ENCODE data around the gene ARHGAP35.
A peak's percentile ranks its signal among the peaks of the same experiment; 100 is the strongest.
"Not testable (repeated sequence)": the region's sequence is repeated elsewhere in the genome, so short reads cannot be mapped to it uniquely, and the experiment has no call there.

ARHGAP35 gene

DNA sequence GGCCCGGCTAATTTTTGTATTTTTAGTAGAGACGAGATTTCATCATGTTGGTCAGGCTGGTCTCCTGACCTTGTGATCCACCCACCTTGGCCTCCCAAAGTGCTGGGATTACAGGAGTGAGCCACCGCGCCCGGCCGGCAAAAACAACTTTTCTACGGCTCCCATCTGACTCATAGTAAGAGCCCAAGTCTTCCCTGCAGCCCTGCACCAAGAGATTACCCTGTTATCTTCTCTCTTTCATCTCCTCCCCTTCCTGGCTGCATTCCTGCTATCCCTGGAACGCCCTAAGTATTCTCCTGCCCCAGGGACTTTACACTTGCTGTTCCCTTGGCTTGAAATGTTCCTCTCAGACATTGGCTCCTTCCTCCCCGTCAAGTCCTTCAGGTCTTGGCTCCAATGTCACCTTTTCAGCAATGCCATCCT is 16.7 kb upstream of the ARHGAP35 start:
- DNase-seq (ENCODE audit: low read depth): no peak

DNA sequence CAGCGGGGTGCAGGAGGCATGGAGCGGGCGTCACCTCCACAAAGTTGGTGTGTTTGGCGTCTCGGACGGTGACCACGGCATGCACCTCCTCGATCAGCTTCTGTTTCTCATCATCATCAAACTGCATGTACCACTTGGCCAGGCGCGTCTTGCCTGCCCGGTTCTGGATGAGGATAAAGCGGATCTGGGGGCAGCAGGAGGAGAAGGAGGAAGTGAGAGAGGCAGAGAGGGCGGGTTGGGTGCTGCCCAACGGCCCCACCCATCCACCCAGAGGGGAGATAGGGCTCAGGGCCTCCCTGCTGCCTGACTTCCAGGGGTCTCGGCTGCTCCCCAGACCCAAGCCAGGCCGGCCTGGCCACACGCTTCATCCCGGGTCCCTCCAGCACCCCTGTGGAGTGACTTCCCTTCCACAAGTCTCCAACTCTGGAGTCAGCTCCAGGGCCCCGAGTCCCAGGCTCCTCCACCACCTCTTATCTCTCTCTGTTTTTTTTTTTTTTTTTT is 14.8 kb upstream of the ARHGAP35 start:
- DNase-seq (ENCODE audit: low read depth): no peak

DNA sequence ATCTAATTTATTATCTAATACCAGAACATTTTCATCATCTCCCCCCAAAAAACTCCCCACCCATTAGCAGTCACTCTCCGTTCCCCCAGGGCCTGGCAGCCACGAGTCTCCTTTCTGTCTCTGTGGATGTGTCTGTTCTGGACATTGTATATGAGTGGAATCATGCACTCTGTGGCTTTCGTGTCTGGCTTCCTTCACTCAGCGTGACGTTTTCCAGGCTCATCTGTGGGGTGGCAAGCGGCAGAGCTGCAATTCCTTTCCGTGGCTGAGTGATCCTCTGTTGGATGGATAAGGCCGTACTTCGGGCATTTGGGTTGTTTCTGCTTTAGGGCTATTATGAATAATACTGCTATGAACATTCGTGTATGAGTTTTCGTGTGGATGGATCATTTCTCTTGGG is 13.3 kb upstream of the ARHGAP35 start:
- DNase-seq (ENCODE audit: low read depth): no peak

- no peak for DNase-seq (ENCODE audit: low read depth)
These were observed 12.4 kb upstream of the ARHGAP35 start for GRCh38 chr19:46848389-46848788.

DNA sequence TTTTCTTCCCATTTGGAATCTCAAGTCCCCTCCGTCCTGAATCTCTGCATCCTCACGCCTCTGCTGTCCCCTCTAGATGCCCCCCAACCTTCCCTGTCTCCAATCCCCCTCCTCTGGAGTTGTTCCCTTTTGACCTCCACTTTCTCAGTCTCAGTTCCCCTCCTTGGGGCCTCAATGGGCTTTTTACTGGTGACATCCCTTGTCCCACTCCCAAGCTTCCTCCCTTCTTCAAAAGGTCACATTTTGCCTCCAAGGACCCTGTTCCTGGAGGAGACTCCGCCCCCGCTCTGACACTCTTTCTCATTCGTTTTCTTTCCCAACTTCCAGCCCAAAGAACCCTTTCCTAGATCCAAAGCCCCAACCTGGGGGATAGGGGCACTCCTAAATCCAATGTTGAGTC is 11.2 kb upstream of the ARHGAP35 start:
- DNase-seq (ENCODE audit: low read depth): no peak

DNA sequence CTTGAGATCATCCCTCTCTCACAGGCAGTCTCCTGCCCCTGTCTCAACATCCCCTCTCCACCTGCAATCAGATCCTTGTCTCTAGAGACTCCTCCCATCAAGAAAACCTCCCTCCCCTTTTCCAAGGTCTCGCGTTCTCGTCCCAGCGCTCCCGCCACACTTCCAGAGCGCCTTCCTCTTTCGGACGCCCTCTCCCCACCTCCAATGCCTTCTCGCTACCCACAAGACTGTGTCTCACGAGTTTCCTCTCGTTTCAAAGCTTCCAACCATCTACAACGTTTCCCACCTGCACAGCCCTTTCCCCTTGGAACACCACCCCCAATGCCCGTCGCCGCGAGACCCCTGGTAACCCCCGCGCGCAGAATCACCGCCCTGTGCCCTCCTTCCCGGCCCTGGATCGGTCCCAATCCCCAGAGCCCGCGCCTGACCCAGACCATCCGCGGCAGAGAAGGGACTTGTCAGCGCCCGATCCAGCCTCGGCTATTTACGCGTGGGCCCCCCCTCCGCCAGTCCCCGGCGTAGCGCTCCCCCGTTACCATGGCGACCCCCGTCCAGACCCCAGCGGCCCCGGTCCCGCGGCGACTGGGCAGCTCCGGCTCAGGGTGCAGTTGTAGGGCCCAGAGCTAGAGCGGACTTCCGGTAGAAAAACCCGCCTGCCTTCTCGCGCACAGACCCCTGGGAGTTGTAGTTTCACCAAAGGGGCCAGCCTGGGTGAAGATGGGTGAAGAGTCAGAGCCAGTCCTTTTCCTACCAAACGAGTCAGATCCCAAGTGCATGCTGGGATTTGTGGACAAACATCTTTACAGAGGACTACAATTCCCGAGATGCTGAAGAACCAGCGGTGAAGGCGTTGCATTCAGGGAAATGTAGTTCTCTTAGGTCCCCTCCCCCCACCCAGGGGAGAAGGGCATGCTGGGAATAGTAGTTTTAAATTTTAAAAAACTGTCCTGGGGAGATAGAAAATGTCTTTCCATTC is 10.3 kb upstream of the ARHGAP35 start, which contains the start of gene AP2S1:
Gene AP2S1 (minus strand): TSS at position 619 of the 976 bp plus-strand sequence. CDS start 80 bp downstream, at position 539.
- DNase-seq (ENCODE audit: low read depth): peak; percentile 83

DNA sequence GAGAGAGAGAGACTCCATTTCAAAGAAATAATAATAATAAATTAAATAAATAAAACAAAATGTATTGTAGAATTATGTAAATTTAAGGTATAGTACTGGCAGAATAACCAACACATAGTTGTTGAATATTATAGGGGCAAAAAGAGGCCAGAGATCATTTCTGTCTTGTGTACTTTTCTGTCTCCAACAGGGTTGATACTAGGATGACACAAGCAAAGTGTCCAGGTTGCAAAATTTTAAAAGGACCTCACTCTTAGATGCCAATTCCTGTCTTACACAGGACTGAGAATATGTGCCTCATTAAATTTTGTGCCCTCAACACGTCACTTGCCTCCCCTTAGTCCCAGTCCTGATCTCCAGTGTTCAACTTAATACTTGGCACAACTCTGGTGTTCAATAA is 8.0 kb upstream of the ARHGAP35 start:
- no peak for DNase-seq (ENCODE audit: low read depth)

DNA sequence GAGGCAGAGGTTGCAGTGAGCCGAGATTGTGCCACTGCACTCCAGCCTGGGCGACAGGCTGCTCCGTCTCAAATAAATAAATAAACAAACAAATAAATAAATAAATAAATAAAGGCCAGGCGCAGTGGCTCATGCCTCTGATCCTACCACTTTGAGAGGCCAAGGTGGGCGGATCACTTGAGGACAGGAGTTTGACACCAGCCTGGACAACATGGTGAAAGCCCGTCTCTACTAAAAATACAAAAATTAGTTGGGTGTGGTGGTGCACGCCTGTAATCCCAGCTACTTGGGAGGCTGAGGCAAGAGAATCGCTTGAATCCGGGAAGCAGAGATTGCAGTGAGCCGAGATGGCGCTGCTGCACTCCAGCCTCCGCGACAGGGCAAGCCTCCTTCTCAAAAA is 6.1 kb upstream of the ARHGAP35 start:
- DNase-seq (ENCODE audit: low read depth): not testable (repeated sequence)

DNA sequence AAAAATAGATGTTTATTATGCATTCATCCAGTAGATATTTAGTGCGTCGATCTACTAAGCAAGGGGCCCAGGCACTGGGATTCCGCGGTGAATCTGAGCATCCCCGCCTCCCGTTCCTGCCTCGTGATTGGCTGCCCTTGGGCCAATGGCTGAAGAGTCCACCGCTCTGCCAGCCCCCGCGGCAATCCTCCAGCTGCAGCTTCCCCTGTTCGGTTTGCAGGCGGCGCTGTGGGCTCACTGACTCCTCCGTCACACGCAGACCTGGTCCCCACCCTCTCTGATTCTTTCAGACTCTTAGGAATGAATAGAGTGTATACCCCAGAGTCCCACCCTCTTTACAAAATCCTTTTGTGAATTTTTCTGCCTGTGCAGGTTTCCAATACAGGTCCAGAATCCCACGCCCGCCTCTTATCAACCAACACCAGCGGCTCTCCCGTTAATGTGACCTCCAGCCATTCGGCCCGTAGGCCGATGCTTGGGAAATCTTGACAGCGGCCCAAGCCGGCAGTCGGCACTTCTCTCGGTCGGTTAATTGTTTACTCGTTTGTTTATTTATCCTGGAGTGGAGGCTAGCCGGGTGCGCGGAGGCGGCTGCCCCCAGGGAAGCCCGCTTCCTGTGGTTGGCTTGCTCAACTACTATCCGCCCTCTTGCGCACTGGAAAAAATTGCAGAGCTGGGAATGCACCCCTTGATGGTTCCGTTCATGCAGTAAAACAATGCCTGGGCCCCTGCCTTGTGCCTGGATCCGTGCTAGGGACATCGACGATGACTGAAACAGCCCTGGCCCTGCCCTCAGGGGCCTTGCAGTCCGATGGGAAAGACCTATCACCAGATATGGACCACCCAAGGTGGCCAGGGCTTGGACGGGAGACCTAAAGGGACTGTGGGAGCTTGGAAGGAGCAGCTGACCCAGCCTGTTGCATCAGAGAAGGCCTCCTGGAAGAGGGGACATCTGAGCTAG is 4.5 kb upstream of the ARHGAP35 start:
- DNase-seq (ENCODE audit: low read depth): peak; percentile 89

- DNase-seq (ENCODE audit: low read depth): no peak
These were observed 1.1 kb upstream of the ARHGAP35 start for GRCh38 chr19:46859637-46860124.

DNA sequence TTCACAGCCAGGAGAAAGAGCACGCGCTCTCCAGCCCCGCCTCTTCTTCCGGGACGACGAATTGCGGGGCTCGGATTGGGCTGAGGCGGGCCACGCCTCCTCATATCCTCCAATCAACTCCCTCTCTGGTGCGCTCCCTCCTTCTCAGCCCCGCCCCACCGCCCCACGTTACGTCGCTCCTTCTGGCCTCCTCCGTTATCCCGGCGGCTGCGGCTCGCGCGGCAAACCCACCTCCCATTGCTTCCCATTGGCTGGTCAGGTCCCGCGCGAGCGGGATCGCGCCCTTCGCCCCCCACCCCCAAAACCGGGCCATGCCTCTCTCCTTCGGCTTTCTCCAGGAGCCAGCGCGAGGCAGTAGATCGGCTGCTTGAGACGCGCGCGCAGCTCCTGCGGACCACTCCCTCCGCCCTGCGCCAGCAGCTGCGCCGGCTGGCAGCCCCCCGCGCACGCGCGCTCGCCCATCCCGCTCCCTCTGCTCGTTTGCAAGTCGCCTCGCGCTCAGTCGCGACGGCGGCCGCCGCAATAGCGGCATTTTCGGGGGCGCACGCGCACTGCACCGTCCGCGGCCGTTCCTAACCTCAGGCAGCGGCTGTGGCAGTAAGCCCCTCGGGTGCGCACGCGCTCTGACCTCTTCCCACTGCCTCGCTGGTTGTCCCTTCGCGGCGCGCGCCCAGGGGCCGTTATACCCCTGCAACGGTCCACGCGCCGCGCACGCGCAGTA is 512 bp upstream of the ARHGAP35 start:
- DNase-seq (ENCODE audit: low read depth): peak; percentile 88

DNA sequence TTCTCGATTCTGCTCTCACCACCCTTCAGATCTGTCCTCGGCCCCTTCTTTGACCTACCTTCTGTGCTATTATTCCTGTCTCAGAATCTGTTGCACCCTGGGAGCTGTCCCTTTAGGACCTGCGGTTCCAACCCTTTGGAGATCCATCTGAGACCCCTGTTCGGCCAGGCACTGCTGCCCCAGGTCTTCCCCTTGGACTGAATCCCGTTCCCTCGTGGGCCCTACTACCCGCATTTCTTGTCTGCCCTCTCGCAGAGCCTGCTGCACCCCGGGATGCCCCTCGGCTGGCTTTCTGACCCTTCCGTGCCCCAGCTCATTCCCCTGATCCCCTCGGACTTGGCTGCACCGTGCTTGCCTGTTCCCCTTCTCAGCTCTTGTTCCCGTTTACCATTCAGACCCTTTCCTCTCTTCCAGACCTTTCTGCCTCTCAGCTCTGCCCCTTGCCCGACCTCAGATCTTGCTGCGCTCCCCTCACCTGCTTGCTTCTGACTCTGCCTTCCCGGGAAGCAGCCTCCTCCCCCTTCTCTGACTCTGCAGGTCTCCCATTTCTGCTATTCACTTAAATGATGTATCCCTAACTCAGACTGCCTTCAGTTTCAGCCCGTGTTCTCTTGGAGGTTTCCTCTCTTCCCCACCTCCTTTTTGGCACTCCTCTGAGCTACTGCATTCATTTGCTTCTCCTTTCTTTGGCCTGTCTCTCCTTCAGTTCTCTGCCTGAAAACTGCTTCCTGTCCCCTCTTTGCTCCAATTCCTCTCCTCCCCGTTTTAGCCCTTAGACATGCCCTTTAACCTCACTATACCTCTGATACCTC is 1.1 kb downstream of the ARHGAP35 start:
- DNase-seq (ENCODE audit: low read depth): no peak

GRCh38 chr19:46862503-46862834 is 1.7 kb downstream of the ARHGAP35 start:
- DNase-seq (ENCODE audit: low read depth): no peak

GRCh38 chr19:46862974-46863632 is 2.3 kb downstream of the ARHGAP35 start:
- no peak for DNase-seq (ENCODE audit: low read depth)

GRCh38 chr19:46863818-46864629 is 3.2 kb downstream of the ARHGAP35 start:
- no peak for DNase-seq (ENCODE audit: low read depth)

DNA sequence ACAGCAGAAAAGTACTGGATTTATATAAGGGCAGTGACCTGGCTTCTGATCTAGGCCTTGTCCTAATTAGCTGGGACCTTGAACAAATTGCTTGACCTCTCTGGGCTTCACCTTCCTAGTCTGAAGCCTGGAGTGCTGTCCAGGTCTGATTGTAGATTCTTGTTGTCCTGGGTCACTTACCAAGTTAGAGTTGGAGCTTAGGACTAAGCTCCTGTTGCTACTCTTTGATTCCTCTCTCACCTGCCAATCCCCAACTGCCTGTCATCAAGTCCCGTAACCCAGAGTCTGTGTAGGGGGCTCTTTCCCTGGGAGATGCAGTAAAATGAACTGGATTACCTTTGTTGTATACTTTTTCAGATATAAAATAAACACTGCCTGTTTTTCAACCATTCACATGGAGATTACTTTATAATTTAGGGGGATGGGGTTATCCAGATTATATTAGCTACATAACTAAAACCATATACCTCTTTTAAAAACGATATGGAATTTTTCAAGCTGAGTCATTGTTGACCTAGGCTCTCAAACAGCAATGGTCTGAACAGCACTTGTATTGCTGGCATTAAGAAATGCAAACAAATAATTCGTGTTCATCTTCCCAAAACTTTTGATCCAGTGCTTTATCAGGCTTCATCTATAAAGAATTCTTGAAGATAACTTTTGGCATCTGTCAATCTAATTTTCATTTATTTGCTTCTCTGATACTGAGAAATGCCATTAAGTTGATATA is 5.8 kb downstream of the ARHGAP35 start:
- DNase-seq (ENCODE audit: low read depth): no peak

- DNase-seq (ENCODE audit: low read depth): no peak
These were observed 6.4 kb downstream of the ARHGAP35 start for GRCh38 chr19:46867170-46867569.

DNA sequence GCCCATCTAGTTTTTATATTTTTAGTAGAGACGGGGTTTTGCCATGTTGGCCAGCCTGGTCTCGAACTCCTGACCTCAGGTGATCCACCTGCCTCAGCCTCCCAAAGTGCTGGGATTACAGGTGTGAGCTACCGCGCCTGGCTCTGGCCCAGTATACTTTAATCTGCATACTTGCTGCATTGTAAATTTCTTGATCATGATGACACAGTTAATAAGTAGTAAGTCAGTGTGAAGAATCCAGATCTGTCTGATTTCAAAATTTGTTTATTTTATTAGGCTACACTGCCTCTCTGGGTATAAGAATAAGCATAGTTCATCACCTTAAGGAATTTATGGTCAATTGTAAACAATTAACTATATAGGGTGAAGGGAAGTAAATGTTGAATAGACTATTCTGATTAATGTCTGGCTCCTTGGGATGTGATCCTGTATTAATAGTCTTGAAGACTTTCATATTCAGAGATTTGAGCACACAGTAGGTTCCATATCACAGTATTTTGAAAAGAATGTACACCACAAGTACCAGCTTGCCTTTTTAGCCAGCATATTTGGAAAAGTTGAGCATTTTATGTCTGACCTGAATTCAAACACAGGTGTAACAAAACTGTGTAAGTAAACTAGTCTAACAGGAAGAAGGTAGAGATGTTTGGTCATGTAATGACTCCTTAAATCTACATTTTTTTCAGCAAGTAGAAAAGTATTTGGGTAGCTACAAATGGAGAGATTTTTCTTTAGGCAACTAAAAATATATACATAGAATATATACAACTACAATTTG is 7.4 kb downstream of the ARHGAP35 start:
- no peak for DNase-seq (ENCODE audit: low read depth)
